ENCODE measurements around the gene TEX101.
"Not testable (repeated sequence)": the region's sequence is repeated elsewhere in the genome, so short reads cannot be mapped to it uniquely, and the experiment has no call there.

- TF ChIP-seq POLR2AphosphoS5, CTCF, POLR2A (IDR thresholded peaks at IDR 0.05): not testable (repeated sequence)
Observed at GRCh38 chr19:43377624-43378023, 37.1 kb upstream of the TEX101 start.
